AG04450 (cell line): ENCODE measurements around the gene PINLYP. TPM values are rescaled to one million over a fixed set of nuclear protein-coding genes. Genes with fewer than 3 reads are reported as not detected.

ENCODE experiments used
- CTCF ChIA-PET: fragments of 300-600, 350-600 bp; formaldehyde crosslinking; extraction: SDS; loops from one replicate; lab custom pipeline; 2022; ENCODE audit warnings: antibody characterized with exemption, inconsistent platforms; lab: Charles Lee
- POLR2A ChIA-PET: fragments of 350-600 bp; formaldehyde crosslinking; extraction: SDS; loops from one replicate; lab custom pipeline; 2021; ENCODE audit warnings: antibody characterized with exemption, inconsistent platforms; lab: Yijun Ruan, JAX
- DNase-seq: peaks from one replicate; pipeline ENCODE4 v3.0.0-alpha.2; 2011; ENCODE audit warnings: low read depth, low spot score
- H3K27ac ChIP-seq: one replicate; pipeline ENCODE4 v1.5.1; 2012; ENCODE audit warnings: low read depth, low read length, control low read depth
- H3K27me3 ChIP-seq: one replicate; pipeline ENCODE4 v1.6.0; 2012; ENCODE audit warnings: low read length; ENCODE audit not compliant: control insufficient read depth, insufficient read depth
- H3K4me3 ChIP-seq: 2 replicates; pipeline ENCODE4 v1.5.1; 2011; ENCODE audit warnings: mild to moderate bottlenecking, low read depth, low read length, control low read depth
- H3K9me3 ChIP-seq: 2 replicates; pipeline ENCODE4 v1.5.1; 2012; ENCODE audit warnings: low read length; ENCODE audit not compliant: control insufficient read depth, insufficient read depth
- CTCF ChIP-seq: IDR thresholded peaks from 2 replicates; pipeline ENCODE4 v1.5.1; 2011; ENCODE audit warnings: low read depth, low read length, control low read depth, inconsistent platforms
- polyA plus RNA-seq: library from polyadenylated mRNA; depleted of rRNA; stranded (reverse); fragments of >200 nt; gene quantifications from 2 replicates; pipeline ENCODE4 v1.2.3, GENCODE V29; 2011

PINLYP gene
- polyA plus RNA-seq, 1 experiment = 1.8 TPM

- ChIA-PET CTCF (no interaction called here), POLR2A (no interaction called here)
- no peak overlapping the region for H3K27ac ChIP-seq
- DNase-seq = no peak
- TF ChIP-seq CTCF = no peak
- H3K9me3 ChIP-seq = no peaks in the 10 kb centered on the region; the same call in 1 of the 2 replicates
- H3K4me3 ChIP-seq = no peak overlapping the region
- H3K27me3 ChIP-seq = no peaks in the 10 kb centered on the region
Measured at GRCh38 chr19:43562226-43562697, 13.3 kb upstream of the PINLYP start.

GRCh38 chr19:43562698-43563241, 12.8 kb upstream of the PINLYP start:
- Histone ChIP-seq H3K4me3 (no peak overlapping the region), H3K9me3 (no peaks in the 10 kb centered on the region; the same call in 1 of the 2 replicates), H3K27ac (peak overlapping the region; percentile 11), H3K27me3 (no peaks in the 10 kb centered on the region)
- no peak for TF ChIP-seq CTCF
- ChIA-PET CTCF (interaction anchor here (0.5 kb wide), 1 partner anchor 45 kb away, joined by 3 read pairs; no protein-coding TSS in a partner anchor), POLR2A (no interaction called here)
- peak; percentile 20 for DNase-seq

- POLR2A ChIA-PET = no interaction called here
- Histone ChIP-seq H3K9me3 (no peaks in the 10 kb centered on the region; the same call in 1 of the 2 replicates), H3K4me3 (no peak overlapping the region), H3K27ac (peak overlapping the region; percentile 21), H3K27me3 (no peaks in the 10 kb centered on the region)
- CTCF ChIA-PET = interaction anchor here (0.8 to 1.9 kb wide), 2 partner anchors 9 to 45 kb away, joined by 4 to 20 read pairs (median 6); no protein-coding TSS in a partner anchor
- TF ChIP-seq CTCF = no peak
- DNase-seq = no peak
Measured at GRCh38 chr19:43563816-43564457, 11.7 kb upstream of the PINLYP start.

- Histone ChIP-seq H3K9me3 (no peaks in the 10 kb centered on the region; the same call in 1 of the 2 replicates), H3K4me3 (no peak overlapping the region), H3K27ac (no peak overlapping the region), H3K27me3 (no peaks in the 10 kb centered on the region)
- no peak for DNase-seq
- POLR2A ChIA-PET = no interaction called here
- TF ChIP-seq CTCF = no peak
- CTCF ChIA-PET = interaction anchor here (1.2 to 2.0 kb wide), 3 partner anchors 10 to 30 kb away, joined by 3 to 20 read pairs (median 6); no protein-coding TSS in a partner anchor
Measured at GRCh38 chr19:43564800-43565199, 10.8 kb upstream of the PINLYP start.

GRCh38 chr19:43569657-43570056, 5.9 kb upstream of the PINLYP start:
- no peak for TF ChIP-seq CTCF
- DNase-seq = no peak
- CTCF ChIA-PET = interaction anchor here (2.0 to 2.2 kb wide), 2 partner anchors 14 to 25 kb away, joined by 11 to 17 read pairs; no protein-coding TSS in a partner anchor

More at GRCh38 chr19:43569657-43570056, 5.9 kb upstream of the PINLYP start:
- POLR2A ChIA-PET = no interaction called here
- no peak overlapping the region for H3K4me3 ChIP-seq
- no peak overlapping the region for H3K27ac ChIP-seq
- no peaks in the 10 kb centered on the region for H3K9me3 ChIP-seq
- no peaks in the 10 kb centered on the region for H3K27me3 ChIP-seq
